Right cardiac atrium (tissue), 5 donors: ENCODE measurements around the gene FGD5. TPM values are rescaled to one million over a fixed set of nuclear protein-coding genes. Genes with fewer than 3 reads are reported as not detected.

Experiments
- ATAC-seq, 2 donors: fragments of 200-7000 bp; cut with Tn5 transposase; one replicate each; pipeline versions ENCODE4 v1.8.0 to v1.9.1; 2020; ENCODE audit warnings: moderate library complexity in 2 of 2, mild to moderate bottlenecking in 1 of 2
- DNase-seq, 3 donors: peaks; one replicate each; pipeline ENCODE4 v3.0.0-alpha.2; 2020
- H3K27ac ChIP-seq: one replicate; pipeline ENCODE4 v1.5.1; 2013; ENCODE audit warnings: mild to moderate bottlenecking, low read length, control low read depth, moderate library complexity
- H3K27me3 ChIP-seq: one replicate; pipeline ENCODE4 v1.6.1; 2013; ENCODE audit not compliant: control insufficient read depth, insufficient read depth
- H3K4me1 ChIP-seq: one replicate; pipeline ENCODE4 v1.6.1; 2013; ENCODE audit warnings: low read length; ENCODE audit not compliant: control insufficient read depth, insufficient read depth
- H3K4me3 ChIP-seq: one replicate; pipeline ENCODE4 v1.5.1; 2013; ENCODE audit warnings: low read length, control low read depth
- H3K9me3 ChIP-seq: one replicate; pipeline ENCODE4 v1.6.1; 2013; ENCODE audit warnings: low read length; ENCODE audit not compliant: control insufficient read depth
- WGBS: extraction: QIAGEN DNeasy Blood & Tissue Kit; methylation state at CpG from one replicate; pipeline ENCODE4 v1.1.7; 2013; 5-methylcytosine and 5-hydroxymethylcytosine counted together
- intact Hi-C, 4 donors: fragments of 100-400 bp; cut with DNase I; formaldehyde crosslinking; loops; one replicate each; pipeline versions ENCODE4 v1.11.0 to v1.14.0; 2022 to 2023
- polyA plus RNA-seq: library from polyadenylated mRNA; stranded (reverse); fragments of 200-250 nt; gene quantifications from one replicate; pipeline ENCODE4 v1.2.3, GENCODE V29; 2013
- total RNA-seq, 4 donors: library from RNA; stranded (reverse); fragmentation: NEBNext Ultra II Directional; extraction: Animal tissue kit (Norgen Biotek cat#: 25700); gene quantifications; one replicate each; pipeline ENCODE4 v1.2.1, GENCODE V29; 2021
- donor health status: healthy with polysubstance abuse.
- donor health status: DM: no; HTN: yes; CAD: no.
- donor health status: DM: no; HTN: no; CAD: no.
- donor health status: DM: no; HTN: yes; CAD: no; lungs with severe emphysema.
- donor health status: DM: yes; HTN: yes; CAD: no.

Gene FGD5
- total and polyA plus RNA-seq, 5 donors, result 8.6 to 30.5 (median 21.2) TPM

GRCh38 chr3:14959359-14959943 is 140.7 kb downstream of the FGD5 start:
- H3K4me3 ChIP-seq, result no peak overlapping the region
- no peaks in the 10 kb centered on the region for H3K9me3 ChIP-seq
- ATAC-seq (no peak), DNase-seq (no peak)
- H3K27me3 ChIP-seq, result no peaks in the 10 kb centered on the region
- H3K27ac ChIP-seq, result no peak overlapping the region
- 74% methylated on average over 2 of the region's 2 CpGs for WGBS
- intact Hi-C loops, result no loop called here
- peaks cover 3% of the 10 kb centered on the region for H3K4me1 ChIP-seq

GRCh38 chr3:14962762-14963161 is 144.0 kb downstream of the FGD5 start:
- no peak for DNase-seq
- intact Hi-C loops, result no loop called here
- Histone ChIP-seq H3K4me1 (peaks cover 2% of the 10 kb centered on the region), H3K9me3 (no peaks in the 10 kb centered on the region), H3K4me3 (no peak overlapping the region), H3K27me3 (no peaks in the 10 kb centered on the region), H3K27ac (no peak overlapping the region)
- no peak for ATAC-seq
- WGBS, result 99% methylated on average over 5 of the region's 5 CpGs

- Histone ChIP-seq H3K4me1 (no peaks in the 10 kb centered on the region), H3K27ac (no peak overlapping the region), H3K27me3 (no peaks in the 10 kb centered on the region), H3K9me3 (no peaks in the 10 kb centered on the region), H3K4me3 (no peak overlapping the region)
- no peak for DNase-seq
- intact Hi-C loops, result no loop called here
- ATAC-seq, result no peak
- WGBS, result 31% methylated on average over 1 of the region's 1 CpG
Measured at GRCh38 chr3:14967285-14967684, 148.5 kb downstream of the FGD5 start.

- no peaks in the 10 kb centered on the region for H3K4me1 ChIP-seq
- ATAC-seq, result no peak
- WGBS, result 87% methylated on average over 1 of the region's 1 CpG
- H3K27ac ChIP-seq, result no peak overlapping the region
- no peak for DNase-seq
- no peak overlapping the region for H3K4me3 ChIP-seq
- intact Hi-C loops, result no loop called here
- no peaks in the 10 kb centered on the region for H3K9me3 ChIP-seq
- H3K27me3 ChIP-seq, result no peaks in the 10 kb centered on the region
Measured at GRCh38 chr3:14969671-14970070, 150.9 kb downstream of the FGD5 start.

- Histone ChIP-seq H3K9me3 (no peaks in the 10 kb centered on the region), H3K4me1 (no peaks in the 10 kb centered on the region), H3K27ac (no peak overlapping the region), H3K27me3 (no peaks in the 10 kb centered on the region), H3K4me3 (no peak overlapping the region)
- DNase-seq (no peak), ATAC-seq (no peak)
- 36% methylated on average over 1 of the region's 1 CpG for WGBS
- intact Hi-C loops, result no loop called here
Measured at GRCh38 chr3:14976317-14976716, 157.6 kb downstream of the FGD5 start.

GRCh38 chr3:14980689-14981088 is 161.9 kb downstream of the FGD5 start:
- intact Hi-C loops, result no loop called here
- no peaks in the 10 kb centered on the region for H3K27me3 ChIP-seq
- WGBS, result 81% methylated on average over 4 of the region's 4 CpGs
- H3K4me1 ChIP-seq, result no peaks in the 10 kb centered on the region
- ATAC-seq (no peak), DNase-seq (no peak)
- no peaks in the 10 kb centered on the region for H3K9me3 ChIP-seq
- H3K27ac ChIP-seq, result no peak overlapping the region
- no peak overlapping the region for H3K4me3 ChIP-seq

Other genes starting within 250 kb of the FGD5 start
- gene CCDC174, start 167.2 kb upstream of the FGD5 start, total RNA-seq, result 10 to 100 TPM in 3 of 4 donors, 1 to 10 TPM in 1; 9.3 to 18.3 (median 11.2) TPM
- 9.8 TPM for gene CCDC174, start 167.2 kb upstream of the FGD5 start, polyA plus RNA-seq
- under 1 TPM in 1 of 4 donors, not detected in 3; 0.11 TPM for gene C3orf20, start 143.8 kb upstream of the FGD5 start, total RNA-seq
- 0.02 TPM for gene C3orf20, start 143.8 kb upstream of the FGD5 start, polyA plus RNA-seq
- gene NR2C2, start 128.6 kb downstream of the FGD5 start, total RNA-seq, result 10 to 100 TPM; 27.6 to 36.0 (median 32.3) TPM
- gene NR2C2, start 128.6 kb downstream of the FGD5 start, polyA plus RNA-seq, result 8.3 TPM
- gene MRPS25, start 246.4 kb downstream of the FGD5 start, total RNA-seq, result 10 to 100 TPM; 63.4 to 93.0 (median 89.8) TPM
- gene MRPS25, start 246.4 kb downstream of the FGD5 start, polyA plus RNA-seq, result 125 TPM